ENCODE measurements around the gene WDR91. TPM values are rescaled to one million over a fixed set of nuclear protein-coding genes. Genes with fewer than 3 reads are reported as not detected.
"Not testable (repeated sequence)": the region's sequence is repeated elsewhere in the genome, so short reads cannot be mapped to it uniquely, and the experiment has no call there.

Gene WDR91
- total RNA-seq, 1 experiment from 2014 or later: 7.3 TPM

DNA sequence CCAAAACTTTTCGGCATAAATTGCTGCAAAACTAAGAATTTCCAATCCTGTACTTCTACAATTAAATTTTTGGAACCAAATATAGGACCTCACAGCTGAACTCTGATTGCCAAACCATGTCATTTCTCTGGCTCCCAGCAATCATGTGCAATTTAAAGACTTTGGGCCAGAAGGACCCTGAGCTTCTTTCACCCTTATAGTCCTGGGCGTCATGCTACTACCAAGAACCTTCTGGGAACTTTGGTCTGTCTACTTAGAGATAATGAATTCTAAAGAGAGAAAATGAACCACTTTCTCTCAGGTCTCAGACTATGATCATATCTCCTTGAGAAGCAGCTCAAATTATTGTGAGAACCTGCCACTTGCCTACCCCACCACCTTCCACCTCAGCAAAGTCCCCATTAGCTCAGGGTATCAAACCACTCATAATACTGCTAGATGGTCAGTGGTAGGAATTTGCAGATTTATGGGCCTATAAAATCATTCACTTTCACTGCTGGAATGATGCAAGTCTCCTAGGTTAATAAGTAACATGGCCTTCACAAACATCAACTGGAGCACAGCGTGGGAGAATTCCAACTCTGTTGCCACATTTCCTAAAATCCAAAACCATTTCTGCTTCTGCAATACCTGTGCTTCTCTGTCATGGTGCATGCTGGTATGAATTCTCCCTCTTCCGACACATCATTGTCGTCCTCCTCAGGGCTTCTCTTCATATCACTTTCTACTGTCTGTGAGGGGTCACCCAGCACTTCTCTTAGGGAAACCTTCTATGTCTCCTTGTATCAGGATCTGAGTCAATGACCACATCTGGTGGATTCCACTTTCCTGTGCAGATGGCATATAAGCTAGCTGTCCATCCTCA, 6.6 kb upstream of the WDR91 start:
- POLR2A ChIA-PET: no interaction called here
- Mint-ChIP-seq H3K27me3 (ENCODE audit: insufficient read depth, unreplicated experiment) (no peaks in the 10 kb centered on the region), H3K4me3 (ENCODE audit: unreplicated experiment) (no peak overlapping the region), H3K4me1 (ENCODE audit: insufficient read depth, unreplicated experiment) (no peaks in the 10 kb centered on the region), H3K36me3 (ENCODE audit: insufficient read depth, unreplicated experiment) (no peaks in the 10 kb centered on the region), H3K27ac (ENCODE audit: low read depth, unreplicated experiment) (no peak overlapping the region), H3K9me3 (ENCODE audit: unreplicated experiment) (no peaks in the 10 kb centered on the region)
- intact Hi-C loops (cut with micrococcal nuclease): loop anchor here (2.0 kb wide), 1 partner anchor 71 kb away; no protein-coding TSS in a partner anchor
- CTCF ChIA-PET: interaction anchor here (0.6 to 1.0 kb wide), 5 partner anchors 12 to 744 kb away, joined by 3 read pairs; no protein-coding TSS in a partner anchor
- DNase-seq (ENCODE audit: unreplicated experiment): no peak
- TF ChIP-seq, protein P1, sequence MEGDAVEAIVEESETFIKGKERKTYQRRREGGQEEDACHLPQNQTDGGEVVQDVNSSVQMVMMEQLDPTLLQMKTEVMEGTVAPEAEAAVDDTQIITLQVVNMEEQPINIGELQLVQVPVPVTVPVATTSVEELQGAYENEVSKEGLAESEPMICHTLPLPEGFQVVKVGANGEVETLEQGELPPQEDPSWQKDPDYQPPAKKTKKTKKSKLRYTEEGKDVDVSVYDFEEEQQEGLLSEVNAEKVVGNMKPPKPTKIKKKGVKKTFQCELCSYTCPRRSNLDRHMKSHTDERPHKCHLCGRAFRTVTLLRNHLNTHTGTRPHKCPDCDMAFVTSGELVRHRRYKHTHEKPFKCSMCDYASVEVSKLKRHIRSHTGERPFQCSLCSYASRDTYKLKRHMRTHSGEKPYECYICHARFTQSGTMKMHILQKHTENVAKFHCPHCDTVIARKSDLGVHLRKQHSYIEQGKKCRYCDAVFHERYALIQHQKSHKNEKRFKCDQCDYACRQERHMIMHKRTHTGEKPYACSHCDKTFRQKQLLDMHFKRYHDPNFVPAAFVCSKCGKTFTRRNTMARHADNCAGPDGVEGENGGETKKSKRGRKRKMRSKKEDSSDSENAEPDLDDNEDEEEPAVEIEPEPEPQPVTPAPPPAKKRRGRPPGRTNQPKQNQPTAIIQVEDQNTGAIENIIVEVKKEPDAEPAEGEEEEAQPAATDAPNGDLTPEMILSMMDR (IDR thresholded peaks at IDR 0.05; ENCODE audit: unreplicated experiment): no peak
- no TSS peak for BruUV-seq (replicated peaks)

DNA sequence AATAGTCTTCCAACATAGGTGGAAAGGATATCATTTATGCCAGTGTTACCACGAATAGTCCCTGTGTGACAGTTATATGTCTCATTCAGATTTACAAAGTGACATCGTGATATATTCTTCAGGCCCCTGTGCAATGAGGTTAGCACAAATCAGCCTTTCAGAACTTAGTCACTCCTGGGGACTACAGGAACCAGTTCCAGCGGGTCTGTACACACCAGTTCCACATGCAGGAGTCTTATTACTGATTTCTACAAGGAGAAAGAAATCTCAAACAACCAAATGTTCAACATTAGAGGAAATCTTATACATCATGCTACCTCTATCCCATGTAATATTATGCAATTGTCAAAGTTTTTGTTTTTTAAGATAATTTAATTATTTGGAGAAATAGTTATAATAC, 4.4 kb upstream of the WDR91 start:
- Mint-ChIP-seq H3K4me1 (ENCODE audit: insufficient read depth, unreplicated experiment) (no peaks in the 10 kb centered on the region), H3K4me3 (ENCODE audit: unreplicated experiment) (no peak overlapping the region), H3K27me3 (ENCODE audit: insufficient read depth, unreplicated experiment) (no peaks in the 10 kb centered on the region), H3K9me3 (ENCODE audit: unreplicated experiment) (no peaks in the 10 kb centered on the region), H3K27ac (ENCODE audit: low read depth, unreplicated experiment) (no peak overlapping the region), H3K36me3 (ENCODE audit: insufficient read depth, unreplicated experiment) (no peaks in the 10 kb centered on the region)
- CTCF ChIA-PET: no interaction called here
- TF ChIP-seq, protein P1 (IDR thresholded peaks at IDR 0.05; ENCODE audit: unreplicated experiment): no peak
- DNase-seq (ENCODE audit: unreplicated experiment): no peak
- no TSS peak for BruUV-seq (replicated peaks)
- intact Hi-C loops (cut with micrococcal nuclease): no loop called here
- POLR2A ChIA-PET: no interaction called here

DNA sequence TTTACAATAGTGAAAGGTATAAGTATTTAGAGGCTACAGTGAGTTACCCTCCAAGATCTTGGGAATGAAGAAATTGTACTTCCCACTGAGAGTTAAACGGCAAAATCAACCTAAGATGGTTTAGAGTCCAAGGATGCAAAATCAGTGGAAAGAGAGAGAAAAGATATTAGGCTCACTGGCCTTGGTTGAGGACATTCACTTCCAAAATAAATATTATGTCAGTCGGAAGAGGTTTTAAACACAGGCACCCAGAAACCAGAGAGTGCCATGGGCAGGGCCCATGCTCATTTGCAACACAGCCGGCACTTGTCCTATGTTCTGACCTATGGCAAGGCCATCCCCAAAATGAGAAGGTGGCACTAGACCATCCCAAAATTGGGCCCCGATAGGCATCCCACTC, 3.9 kb upstream of the WDR91 start:
- TF ChIP-seq, protein P1 (IDR thresholded peaks at IDR 0.05; ENCODE audit: unreplicated experiment): no peak
- no peaks in the 10 kb centered on the region for H3K36me3 Mint-ChIP-seq (ENCODE audit: insufficient read depth, unreplicated experiment)
- no peak overlapping the region for H3K4me3 Mint-ChIP-seq (ENCODE audit: unreplicated experiment)
- BruUV-seq (replicated peaks): no TSS peak
- POLR2A ChIA-PET: interaction anchor here (0.6 to 2.3 kb wide), 2 partner anchors 13 to 45 kb away, joined by 3 to 8 read pairs; partner anchors contain the start of gene CYREN
- no peak for DNase-seq (ENCODE audit: unreplicated experiment)
- H3K9me3 Mint-ChIP-seq (ENCODE audit: unreplicated experiment): no peaks in the 10 kb centered on the region
- intact Hi-C loops (cut with micrococcal nuclease): no loop called here
- no peaks in the 10 kb centered on the region for H3K27me3 Mint-ChIP-seq (ENCODE audit: insufficient read depth, unreplicated experiment)
- H3K27ac Mint-ChIP-seq (ENCODE audit: low read depth, unreplicated experiment): no peak overlapping the region
- CTCF ChIA-PET: interaction anchor here (2.0 kb wide), 1 partner anchor 59 kb away, joined by 9 read pairs; no protein-coding TSS in a partner anchor
- H3K4me1 Mint-ChIP-seq (ENCODE audit: insufficient read depth, unreplicated experiment): no peaks in the 10 kb centered on the region

DNA sequence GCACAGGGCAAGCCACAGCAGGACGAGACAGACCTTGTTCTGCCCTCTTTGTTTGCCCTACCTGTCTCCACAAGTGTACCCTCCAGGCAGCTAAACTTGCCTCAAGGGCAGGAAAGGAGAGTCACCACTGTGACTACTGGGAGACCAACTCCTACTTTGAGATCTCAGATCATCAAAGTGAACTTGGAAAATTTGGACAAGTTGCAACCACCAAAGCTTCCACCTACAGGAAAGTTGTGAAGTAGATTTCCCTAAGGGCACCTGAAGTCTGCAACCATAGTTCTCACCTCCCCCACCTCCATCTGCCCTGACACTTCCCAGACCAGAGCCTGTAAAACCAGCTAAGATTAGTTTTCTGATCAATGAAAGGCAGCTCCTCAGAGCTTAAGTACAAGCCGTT, 2.5 kb upstream of the WDR91 start:
- DNase-seq (ENCODE audit: unreplicated experiment): peak; percentile 39
- intact Hi-C loops (cut with micrococcal nuclease): no loop called here
- Mint-ChIP-seq H3K9me3 (ENCODE audit: unreplicated experiment) (no peaks in the 10 kb centered on the region), H3K4me1 (ENCODE audit: insufficient read depth, unreplicated experiment) (no peaks in the 10 kb centered on the region), H3K27me3 (ENCODE audit: insufficient read depth, unreplicated experiment) (no peaks in the 10 kb centered on the region), H3K36me3 (ENCODE audit: insufficient read depth, unreplicated experiment) (no peaks in the 10 kb centered on the region), H3K4me3 (ENCODE audit: unreplicated experiment) (no peak overlapping the region), H3K27ac (ENCODE audit: low read depth, unreplicated experiment) (no peak overlapping the region)
- no TSS peak for BruUV-seq (replicated peaks)
- ChIA-PET CTCF (interaction anchor here (0.6 to 2.0 kb wide), 3 partner anchors 43 to 122 kb away, joined by 3 to 9 read pairs (median 4); partner anchors contain the start of gene CYREN), POLR2A (interaction anchor here (1.3 to 2.3 kb wide), 2 partner anchors 36 to 44 kb away, joined by 3 to 8 read pairs; partner anchors contain the start of gene CYREN)
- TF ChIP-seq, protein P1 (IDR thresholded peaks at IDR 0.05; ENCODE audit: unreplicated experiment): no peak

DNA sequence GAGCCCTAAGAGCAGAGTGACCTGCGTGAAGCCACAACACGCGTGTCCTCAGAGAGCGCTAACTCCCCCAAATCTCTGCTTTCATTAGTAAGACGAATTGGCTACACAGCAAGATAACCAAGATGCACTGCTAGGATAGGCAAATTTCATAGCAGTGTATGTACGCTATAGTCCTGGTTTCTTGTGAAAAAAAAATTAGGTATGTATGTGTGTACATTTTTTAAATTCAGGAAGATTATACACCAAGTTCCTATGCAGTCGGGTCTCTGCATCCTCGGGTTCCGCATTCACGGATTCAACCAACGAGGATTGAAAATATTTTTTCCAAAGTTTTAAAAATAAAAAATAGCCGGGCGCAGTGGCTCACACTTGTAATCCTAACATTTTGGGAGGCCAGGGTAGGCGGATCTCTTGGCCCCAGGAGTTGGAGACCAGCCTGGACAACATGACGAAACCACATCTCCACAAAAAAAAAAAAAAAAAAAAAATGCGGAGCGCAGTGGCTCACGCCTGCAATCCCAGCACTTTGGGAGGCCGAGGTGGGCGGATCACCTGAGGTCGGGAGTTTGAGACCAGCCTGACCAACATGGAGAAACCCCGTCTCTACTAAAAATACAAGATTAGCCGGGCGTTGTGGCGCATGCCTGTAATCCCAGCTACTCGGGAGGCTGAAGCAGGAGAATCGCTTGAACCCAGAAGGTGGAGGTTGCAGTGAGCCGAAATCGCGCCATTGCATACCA, 790 bp upstream of the WDR91 start:
- CTCF ChIA-PET: interaction anchor here (0.6 to 0.7 kb wide), 2 partner anchors 52 to 561 kb away, joined by 3 read pairs; no protein-coding TSS in a partner anchor

More for the DNA sequence above, 790 bp upstream of the WDR91 start:
- peak; percentile 77 for DNase-seq (ENCODE audit: unreplicated experiment)
- H3K9me3 Mint-ChIP-seq (ENCODE audit: unreplicated experiment); H3K4me1 Mint-ChIP-seq (ENCODE audit: insufficient read depth, unreplicated experiment); H3K36me3 Mint-ChIP-seq (ENCODE audit: insufficient read depth, unreplicated experiment); H3K27me3 Mint-ChIP-seq (ENCODE audit: insufficient read depth, unreplicated experiment); BruUV-seq (replicated peaks): not testable (repeated sequence)
- POLR2A ChIA-PET: interaction anchor here (0.5 to 3.5 kb wide), 8 partner anchors 10 to 566 kb away, joined by 3 to 78 read pairs (median 6); partner anchors contain the start of genes BPGM and CYREN
- Mint-ChIP-seq H3K27ac (ENCODE audit: low read depth, unreplicated experiment) (peak overlapping the region; percentile 92), H3K4me3 (ENCODE audit: unreplicated experiment) (peak overlapping the region; percentile 91)
- intact Hi-C loops (cut with micrococcal nuclease): loop anchor here (1.0 kb wide), 1 partner anchor 42 kb away; the partner anchor contains the start of gene CYREN

All from MCF 10A (cell line).